Right atrium auricular region (tissue), 2 donors: ENCODE data around the gene CRIP1. TPM values are rescaled to one million over a fixed set of nuclear protein-coding genes. Genes with fewer than 3 reads are reported as not detected.

Experiments
- DNase-seq: peaks from one replicate; pipeline ENCODE4 v3.0.0-alpha.2; 2019; ENCODE audit warnings: low spot score
- H3K27ac ChIP-seq, 2 donors: fragments of 200-600 bp; sonication (generic); 1 replicate in 1 of 2; 2 replicates in 1 of 2; pipeline ENCODE4 v1.5.1; 2016 to 2019
- H3K27me3 ChIP-seq, 2 donors: fragments of 200-600 bp; sonication (generic); one replicate each; pipeline versions ENCODE4 v1.5.1 to v1.6.0; 2017 to 2019
- H3K36me3 ChIP-seq: fragments of 200-600 bp; sonication (generic); one replicate; pipeline ENCODE4 v1.5.1; 2016
- H3K4me1 ChIP-seq, 2 donors: fragments of 200-600 bp; sonication (generic); one replicate each; pipeline versions ENCODE4 v1.5.1 to v1.6.0; 2017 to 2019
- H3K4me3 ChIP-seq, 2 donors: fragments of 200-600 bp; sonication (generic); 1 replicate in 1 of 2; 2 replicates in 1 of 2; pipeline ENCODE4 v1.5.1; 2017 to 2019; ENCODE audit warnings: mild to moderate bottlenecking in 1 of 2, moderate library complexity in 1 of 2
- H3K9me3 ChIP-seq, 2 donors: fragments of 200-600 bp; sonication (generic); one replicate each; pipeline ENCODE4 v1.5.1; 2019
- CTCF ChIP-seq, 2 donors: fragments of 200-600 bp; sonication (generic); IDR thresholded peaks; one replicate each; pipeline ENCODE4 v1.5.1; 2019; ENCODE audit warnings: antibody characterized with exemption in 2 of 2
- total RNA-seq, 2 donors: library from RNA; depleted of rRNA; stranded (reverse); fragments of >200 nt; gene quantifications; one replicate each; pipeline ENCODE4 v1.1.0, GENCODE V29; 2016

Gene CRIP1
- total RNA-seq, 2 donors from 2014 or later, result 42.9 to 79.2 TPM

GRCh38 chr14:105440554-105440900, 46.2 kb upstream of the CRIP1 start:
- TF ChIP-seq CTCF (IDR thresholded peaks at IDR 0.05), result no peak
- H3K9me3 ChIP-seq, result no peaks in the 10 kb centered on the region
- peaks cover 27% of the 10 kb centered on the region for H3K36me3 ChIP-seq
- H3K27ac ChIP-seq, result no peak overlapping the region
- no peak overlapping the region for H3K4me3 ChIP-seq
- DNase-seq, result no peak
- H3K4me1 ChIP-seq, result no peaks in the 10 kb centered on the region
- no peaks in the 10 kb centered on the region for H3K27me3 ChIP-seq

GRCh38 chr14:105440992-105441391, 45.7 kb upstream of the CRIP1 start:
- H3K27ac ChIP-seq, result no peak overlapping the region
- TF ChIP-seq CTCF (IDR thresholded peaks at IDR 0.05), result no peak

GRCh38 chr14:105442125-105442524, 44.6 kb upstream of the CRIP1 start:
- H3K4me1 ChIP-seq, result peaks cover 0 to 3% of the 10 kb centered on the region in 2 donors
- DNase-seq, result no peak
- no peak overlapping the region for H3K27ac ChIP-seq
- H3K9me3 ChIP-seq, result no peaks in the 10 kb centered on the region
- H3K27me3 ChIP-seq, result no peaks in the 10 kb centered on the region
- TF ChIP-seq CTCF (IDR thresholded peaks at IDR 0.05), result no peak
- H3K4me3 ChIP-seq, result no peak overlapping the region
- H3K36me3 ChIP-seq, result peaks cover 27% of the 10 kb centered on the region

More at GRCh38 chr14:105440992-105441391, 45.7 kb upstream of the CRIP1 start:
- Histone ChIP-seq H3K27me3 (no peaks in the 10 kb centered on the region), H3K4me1 (no peaks in the 10 kb centered on the region), H3K36me3 (peaks cover 27% of the 10 kb centered on the region), H3K4me3 (no peak overlapping the region), H3K9me3 (no peaks in the 10 kb centered on the region)
- DNase-seq, result no peak

- Histone ChIP-seq H3K27ac (no peak overlapping the region), H3K9me3 (no peaks in the 10 kb centered on the region), H3K27me3 (no peaks in the 10 kb centered on the region), H3K4me3 (no peak overlapping the region), H3K4me1 (peaks cover 0 to 10% of the 10 kb centered on the region in 2 donors), H3K36me3 (peaks cover 27% of the 10 kb centered on the region)
- DNase-seq, result no peak
- TF ChIP-seq CTCF (IDR thresholded peaks at IDR 0.05), result no peak
Observed at GRCh38 chr14:105442834-105443233, 43.9 kb upstream of the CRIP1 start.

GRCh38 chr14:105444859-105445258, 41.8 kb upstream of the CRIP1 start:
- Histone ChIP-seq H3K27ac (no peak overlapping the region), H3K4me3 (no peak overlapping the region), H3K36me3 (peaks cover 15% of the 10 kb centered on the region), H3K4me1 (peaks cover 0 to 30% of the 10 kb centered on the region in 2 donors), H3K27me3 (no peaks in the 10 kb centered on the region), H3K9me3 (no peaks in the 10 kb centered on the region)
- DNase-seq, result no peak
- TF ChIP-seq CTCF (IDR thresholded peaks at IDR 0.05), result no peak

- H3K4me1 ChIP-seq, result peaks cover 0 to 33% of the 10 kb centered on the region in 2 donors
- no peaks in the 10 kb centered on the region for H3K9me3 ChIP-seq
- H3K27ac ChIP-seq, result no peak overlapping the region
- H3K27me3 ChIP-seq, result no peaks in the 10 kb centered on the region
- no peak overlapping the region for H3K4me3 ChIP-seq
- no peak for TF ChIP-seq CTCF (IDR thresholded peaks at IDR 0.05)
- DNase-seq, result no peak
- peaks cover 19% of the 10 kb centered on the region for H3K36me3 ChIP-seq
Observed at GRCh38 chr14:105445290-105445689, 41.4 kb upstream of the CRIP1 start.
